Gastrocnemius medialis (tissue), 4 donors: ENCODE data around the gene C1QTNF9. TPM values are rescaled to one million over a fixed set of nuclear protein-coding genes. Genes with fewer than 3 reads are reported as not detected.

Experiments
- ATAC-seq, 2 donors: fragments of 150-250 bp; one replicate each; pipeline ENCODE4 v1.9.1; 2016
- DNase-seq, 2 donors: peaks; one replicate each; pipeline ENCODE4 v3.0.0-alpha.2; 2019
- H3K27ac ChIP-seq, 4 donors: fragments of 200-600 bp; sonication (generic); 1 replicate in 1 of 4; 2 replicates in 3 of 4; pipeline ENCODE4 v1.5.1; 2016 to 2018; ENCODE audit warnings: mild to moderate bottlenecking in 2 of 4, moderate library complexity in 1 of 4
- H3K27me3 ChIP-seq, 3 donors: fragments of 200-600 bp; sonication (generic) in 2 of 3; 1 replicate in 1 of 3; 2 replicates in 2 of 3; pipeline versions ENCODE4 v1.5.1 to v1.6.0; 2016 to 2019; ENCODE audit warnings: mild to moderate bottlenecking in 1 of 3, moderate library complexity in 1 of 3
- H3K36me3 ChIP-seq, 2 donors: fragments of 200-600 bp; sonication (generic) in 1 of 2; one replicate each; pipeline ENCODE4 v1.5.1; 2017 to 2018
- H3K4me1 ChIP-seq, 2 donors: fragments of 200-600 bp; sonication (generic) in 1 of 2; one replicate each; pipeline ENCODE4 v1.5.1; 2016 to 2017; ENCODE audit warnings: mild to moderate bottlenecking in 2 of 2
- H3K4me3 ChIP-seq, 4 donors: fragments of 200-600 bp; sonication (generic) in 3 of 4; 1 replicate in 1 of 4; 2 replicates in 3 of 4; pipeline ENCODE4 v1.5.1; 2016 to 2019; ENCODE audit warnings: mild to moderate bottlenecking in 2 of 4
- H3K9me3 ChIP-seq, 3 donors: fragments of 200-600 bp; sonication (generic) in 2 of 3; 1 replicate in 1 of 3; 2 replicates in 2 of 3; pipeline ENCODE4 v1.5.1; 2016 to 2019
- CTCF ChIP-seq, 5 experiments: fragments of 450-650 bp in 3 of 5; fragments of 200-600 bp in 2 of 5; sonication (generic) in 2 of 5; IDR thresholded peaks in 4 of 5; conservative IDR thresholded peaks in 1 of 5; 1 replicate in 4 of 5; 2 replicates in 1 of 5; pipeline ENCODE4 v1.5.1; 2016 to 2019; ENCODE audit warnings: antibody characterized with exemption in 5 of 5, mild to moderate bottlenecking in 3 of 5, moderate library complexity in 3 of 5
- POLR2A ChIP-seq, 2 donors: fragments of 450-650 bp; IDR thresholded peaks; one replicate each; pipeline ENCODE4 v1.6.1; 2017; ENCODE audit warnings: antibody characterized with exemption in 2 of 2, mild to moderate bottlenecking in 2 of 2, moderate library complexity in 2 of 2
- in situ Hi-C, 4 donors: fragments of 200-750 bp; cut with MboI; loops; one replicate each; pipeline versions ENCODE4 v1.15.0 to v1.8.0; 2017; ENCODE audit warnings: low sequenced_read_pairs in 4 of 4
- intact Hi-C: fragments of 100-400 bp; cut with DNase I; formaldehyde crosslinking; loops from one replicate; pipeline ENCODE4 v1.15.1; 2023; ENCODE audit warnings: low total_unique reads
- total RNA-seq, 4 donors: library from RNA; depleted of rRNA; stranded (reverse); fragments of >200 nt; gene quantifications; one replicate each; pipeline versions ENCODE4 v1.1.0 to v1.2.3, GENCODE V29; 2016

C1QTNF9 gene
- total RNA-seq, 4 donors from 2014 or later: 1.0 to 2.1 (median 1.5) TPM

- intact Hi-C loops (no loop called here), in situ Hi-C loops (no loop called here)
- no peak for DNase-seq
- TF ChIP-seq POLR2A (IDR thresholded peaks at IDR 0.05) (no peak), CTCF (IDR thresholded peaks at IDR 0.05 in 4 of 5, conservative IDR thresholded peaks at IDR 0.05 in 1 of 5) (no peak)
- Histone ChIP-seq H3K27me3 (no peaks in the 10 kb centered on the region), H3K9me3 (no peaks in the 10 kb centered on the region), H3K4me1 (no peaks in the 10 kb centered on the region), H3K27ac (no peak overlapping the region), H3K36me3 (no peaks in the 10 kb centered on the region), H3K4me3 (no peak overlapping the region)
- ATAC-seq: no peak
These were observed 42.0 kb downstream of the C1QTNF9 start for GRCh38 chr13:24351423-24351822.

- TF ChIP-seq POLR2A (IDR thresholded peaks at IDR 0.05) (no peak), CTCF (IDR thresholded peaks at IDR 0.05 in 4 of 5, conservative IDR thresholded peaks at IDR 0.05 in 1 of 5) (no peak)
- Histone ChIP-seq H3K4me3 (no peak overlapping the region), H3K36me3 (no peaks in the 10 kb centered on the region), H3K27ac (no peak overlapping the region), H3K27me3 (no peaks in the 10 kb centered on the region), H3K4me1 (no peaks in the 10 kb centered on the region), H3K9me3 (no peaks in the 10 kb centered on the region)
- intact Hi-C loops: no loop called here
- in situ Hi-C loops: no loop called here
- ATAC-seq (no peak), DNase-seq (no peak)
These were observed 44.4 kb downstream of the C1QTNF9 start for GRCh38 chr13:24353736-24354135.

GRCh38 chr13:24355103-24355502, 45.7 kb downstream of the C1QTNF9 start:
- no peak overlapping the region for H3K4me3 ChIP-seq
- TF ChIP-seq CTCF (IDR thresholded peaks at IDR 0.05 in 4 of 5, conservative IDR thresholded peaks at IDR 0.05 in 1 of 5): no peak
- no peak for TF ChIP-seq POLR2A (IDR thresholded peaks at IDR 0.05)
- H3K9me3 ChIP-seq: no peaks in the 10 kb centered on the region
- in situ Hi-C loops (no loop called here), intact Hi-C loops (no loop called here)
- ATAC-seq (no peak), DNase-seq (no peak)
- no peaks in the 10 kb centered on the region for H3K27me3 ChIP-seq
- H3K36me3 ChIP-seq: no peaks in the 10 kb centered on the region
- H3K27ac ChIP-seq: no peak overlapping the region
- no peaks in the 10 kb centered on the region for H3K4me1 ChIP-seq

GRCh38 chr13:24356270-24356669, 46.9 kb downstream of the C1QTNF9 start:
- Histone ChIP-seq H3K27me3 (no peaks in the 10 kb centered on the region), H3K4me1 (no peaks in the 10 kb centered on the region), H3K36me3 (no peaks in the 10 kb centered on the region), H3K9me3 (no peaks in the 10 kb centered on the region), H3K27ac (no peak overlapping the region), H3K4me3 (no peak overlapping the region)
- in situ Hi-C loops: no loop called here
- DNase-seq (no peak), ATAC-seq (no peak)
- intact Hi-C loops: no loop called here
- TF ChIP-seq CTCF (IDR thresholded peaks at IDR 0.05 in 4 of 5, conservative IDR thresholded peaks at IDR 0.05 in 1 of 5): no peak
- TF ChIP-seq POLR2A (IDR thresholded peaks at IDR 0.05): no peak

- H3K4me1 ChIP-seq: no peaks in the 10 kb centered on the region
- TF ChIP-seq POLR2A (IDR thresholded peaks at IDR 0.05): no peak
- TF ChIP-seq CTCF (IDR thresholded peaks at IDR 0.05 in 4 of 5, conservative IDR thresholded peaks at IDR 0.05 in 1 of 5): no peak
- H3K27me3 ChIP-seq: no peaks in the 10 kb centered on the region
- no peak overlapping the region for H3K27ac ChIP-seq
- H3K4me3 ChIP-seq: no peak overlapping the region
- DNase-seq: no peak
- ATAC-seq: no peak
- no peaks in the 10 kb centered on the region for H3K36me3 ChIP-seq
- in situ Hi-C loops (no loop called here), intact Hi-C loops (no loop called here)
- H3K9me3 ChIP-seq: no peaks in the 10 kb centered on the region
These were observed 47.5 kb downstream of the C1QTNF9 start for GRCh38 chr13:24356837-24357236.
